SH-SY5Y (cell line): ENCODE results near the gene SNPH.

Experiments used
- GATA2 ChIP-seq: IDR thresholded peaks from 2 replicates; pipeline ENCODE4 v1.6.1; 2011; ENCODE audit warnings: mild to moderate bottlenecking, low read depth, low read length
- GATA3 ChIP-seq: IDR thresholded peaks from 2 replicates; pipeline ENCODE4 v1.6.1; 2011; ENCODE audit warnings: low read depth, mild to moderate bottlenecking, low read length, moderate library complexity

DNA sequence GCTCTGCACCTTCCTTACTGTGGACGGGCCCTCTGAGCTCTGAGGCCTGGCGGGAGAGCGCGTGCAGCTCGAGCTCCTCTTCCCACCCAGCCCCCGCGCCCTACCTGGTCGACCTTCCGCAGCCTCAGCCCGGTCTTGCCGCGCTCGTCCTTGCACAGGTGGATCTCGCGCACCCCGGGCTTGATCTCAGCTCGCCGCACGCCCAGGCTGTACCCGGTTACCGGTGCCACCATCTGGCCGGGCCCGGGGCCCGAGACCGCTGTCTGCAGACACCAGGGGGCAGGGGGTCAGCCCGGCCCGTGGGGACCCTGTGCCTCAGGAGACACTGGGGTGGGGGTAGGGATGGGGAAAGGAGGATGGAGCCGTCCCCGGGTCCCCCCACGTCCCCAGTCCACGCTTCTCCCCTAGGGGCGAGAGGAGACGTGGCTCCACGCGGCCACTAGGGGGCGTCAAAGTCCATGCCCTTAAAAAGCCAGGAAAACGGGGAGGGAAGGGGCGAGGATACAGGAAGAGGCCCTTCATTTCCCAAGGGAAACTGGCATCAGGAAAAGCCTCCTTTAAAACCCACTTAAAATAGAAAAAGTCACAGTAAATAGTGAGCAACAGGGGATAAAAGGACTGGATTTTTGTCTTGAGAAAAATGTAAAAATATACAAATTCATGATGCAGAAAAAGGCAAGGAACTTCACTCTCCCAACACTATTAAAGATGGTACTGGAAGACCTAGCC lies 47.3 kb downstream of the SNPH start:
- TF ChIP-seq GATA2 (no peak), GATA3 (no peak)
